Tibial nerve (tissue), 3 donors: ENCODE results near the gene NFKB1.

Experiments
- POLR2A ChIP-seq, 2 donors: fragments of 450-650 bp; IDR thresholded peaks; one replicate each; pipeline ENCODE4 v1.6.1; 2017; ENCODE audit warnings: antibody characterized with exemption in 2 of 2, mild to moderate bottlenecking in 2 of 2, moderate library complexity in 2 of 2
- TF ChIP-seq, protein P1 (sequence below), 5 experiments: fragments of 200-600 bp in 3 of 5; fragments of 450-650 bp in 2 of 5; sonication (generic) in 3 of 5; IDR thresholded peaks; one replicate each; pipeline ENCODE4 v1.5.1; 2016 to 2019; ENCODE audit warnings: antibody characterized with exemption in 5 of 5, mild to moderate bottlenecking in 3 of 5, moderate library complexity in 2 of 5

DNA sequence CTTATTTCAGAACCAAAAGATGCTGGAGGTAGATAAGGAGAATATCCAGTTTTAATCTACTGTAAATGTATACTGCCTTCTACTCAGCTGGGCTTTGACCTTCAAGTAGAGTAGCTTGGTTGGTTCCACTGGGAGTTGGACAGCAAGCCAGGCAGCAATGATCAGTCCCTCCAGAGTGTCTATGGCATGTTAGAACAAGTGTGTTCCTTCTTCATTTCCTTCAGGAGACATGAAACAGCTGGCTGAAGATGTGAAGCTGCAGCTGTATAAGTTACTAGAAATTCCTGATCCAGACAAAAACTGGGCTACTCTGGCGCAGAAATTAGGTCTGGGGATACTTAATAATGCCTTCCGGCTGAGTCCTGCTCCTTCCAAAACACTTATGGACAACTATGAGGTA, 111.1 kb downstream of the NFKB1 start:
- TF ChIP-seq, protein P1, sequence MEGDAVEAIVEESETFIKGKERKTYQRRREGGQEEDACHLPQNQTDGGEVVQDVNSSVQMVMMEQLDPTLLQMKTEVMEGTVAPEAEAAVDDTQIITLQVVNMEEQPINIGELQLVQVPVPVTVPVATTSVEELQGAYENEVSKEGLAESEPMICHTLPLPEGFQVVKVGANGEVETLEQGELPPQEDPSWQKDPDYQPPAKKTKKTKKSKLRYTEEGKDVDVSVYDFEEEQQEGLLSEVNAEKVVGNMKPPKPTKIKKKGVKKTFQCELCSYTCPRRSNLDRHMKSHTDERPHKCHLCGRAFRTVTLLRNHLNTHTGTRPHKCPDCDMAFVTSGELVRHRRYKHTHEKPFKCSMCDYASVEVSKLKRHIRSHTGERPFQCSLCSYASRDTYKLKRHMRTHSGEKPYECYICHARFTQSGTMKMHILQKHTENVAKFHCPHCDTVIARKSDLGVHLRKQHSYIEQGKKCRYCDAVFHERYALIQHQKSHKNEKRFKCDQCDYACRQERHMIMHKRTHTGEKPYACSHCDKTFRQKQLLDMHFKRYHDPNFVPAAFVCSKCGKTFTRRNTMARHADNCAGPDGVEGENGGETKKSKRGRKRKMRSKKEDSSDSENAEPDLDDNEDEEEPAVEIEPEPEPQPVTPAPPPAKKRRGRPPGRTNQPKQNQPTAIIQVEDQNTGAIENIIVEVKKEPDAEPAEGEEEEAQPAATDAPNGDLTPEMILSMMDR (IDR thresholded peaks at IDR 0.05) = no peak
- no peak for TF ChIP-seq POLR2A (IDR thresholded peaks at IDR 0.05)
